H9 (cell line): ENCODE measurements around the gene DHPS. TPM values are rescaled to one million over a fixed set of nuclear protein-coding genes. Genes with fewer than 3 reads are reported as not detected.

Source experiments
- DNase-seq: peaks from one replicate; pipeline ENCODE4 v3.0.0-alpha.2; 2017
- H2AFZ ChIP-seq: one replicate; pipeline ENCODE4 v1.6.1; 2013; ENCODE audit warnings: mild to moderate bottlenecking, low read length, control low read depth, moderate library complexity
- H2AK5ac ChIP-seq: 2 replicates; pipeline ENCODE4 v1.6.1; 2013; ENCODE audit warnings: low read length, control low read depth, mixed read lengths; ENCODE audit not compliant: insufficient read length
- H2BK120ac ChIP-seq: one replicate; pipeline ENCODE4 v1.6.1; 2013; ENCODE audit warnings: low read depth, mild to moderate bottlenecking, low read length, control low read depth, inconsistent platforms; ENCODE audit not compliant: poor library complexity, severe bottlenecking
- H2BK12ac ChIP-seq: 2 replicates; pipeline ENCODE4 v1.6.1; 2013; ENCODE audit warnings: low read length, control low read depth, mixed read lengths, low read depth; ENCODE audit not compliant: insufficient read length
- H2BK15ac ChIP-seq: 2 replicates; pipeline ENCODE4 v1.6.1; 2013; ENCODE audit warnings: low read depth, low read length, control low read depth
- H2BK20ac ChIP-seq: one replicate; pipeline ENCODE4 v1.6.1; 2013; ENCODE audit warnings: low read depth, mild to moderate bottlenecking, low read length, control low read depth, inconsistent platforms; ENCODE audit not compliant: poor library complexity, severe bottlenecking
- H2BK5ac ChIP-seq: 2 replicates; pipeline ENCODE4 v1.6.1; 2013; ENCODE audit warnings: low read length, control low read depth, mixed read lengths; ENCODE audit not compliant: insufficient read length
- H3K14ac ChIP-seq: 2 replicates; pipeline ENCODE4 v1.6.1; 2013; ENCODE audit warnings: low read length, control low read depth; ENCODE audit not compliant: insufficient read depth
- H3K18ac ChIP-seq: 2 replicates; pipeline ENCODE4 v1.6.1; 2013; ENCODE audit warnings: low read depth, mild to moderate bottlenecking, mixed read lengths, low read length, control low read depth; ENCODE audit not compliant: insufficient read length
- H3K23ac ChIP-seq: 2 replicates; pipeline ENCODE4 v1.6.1; 2013; ENCODE audit warnings: low read length, control low read depth, mixed read lengths, low read depth; ENCODE audit not compliant: insufficient read length
- H3K23me2 ChIP-seq: 2 replicates; pipeline ENCODE4 v1.6.1; 2013; ENCODE audit warnings: low read depth, mild to moderate bottlenecking, mixed read lengths, low read length, control low read depth; ENCODE audit not compliant: insufficient read length, poor library complexity, severe bottlenecking
- H3K27ac ChIP-seq: 2 replicates; pipeline ENCODE4 v1.5.1; 2013; ENCODE audit warnings: low read length, control low read depth, mixed read lengths, low read depth; ENCODE audit not compliant: insufficient read length
- H3K27me3 ChIP-seq: 2 replicates; pipeline ENCODE4 v1.6.1; 2013; ENCODE audit warnings: low read length, control low read depth, inconsistent platforms; ENCODE audit not compliant: insufficient read depth
- H3K4ac ChIP-seq: 2 replicates; pipeline ENCODE4 v1.6.1; 2013; ENCODE audit warnings: low read depth, mild to moderate bottlenecking, control low read depth, inconsistent platforms, low read length, moderate library complexity
- H3K4me1 ChIP-seq: 2 replicates; pipeline ENCODE4 v1.6.1; 2013; ENCODE audit warnings: low read length, control low read depth, inconsistent platforms; ENCODE audit not compliant: insufficient read depth
- H3K4me2 ChIP-seq: 2 replicates; pipeline ENCODE4 v1.6.1; 2013; ENCODE audit warnings: low read length, control low read depth, mixed read lengths; ENCODE audit not compliant: insufficient read length, insufficient read depth
- H3K56ac ChIP-seq: 2 replicates; pipeline ENCODE4 v1.6.1; 2013; ENCODE audit warnings: low read depth, mild to moderate bottlenecking, mixed read lengths, low read length, control low read depth; ENCODE audit not compliant: insufficient read length
- H3K79me1 ChIP-seq: 2 replicates; pipeline ENCODE4 v1.6.1; 2013; ENCODE audit warnings: low read depth, mild to moderate bottlenecking, moderate library complexity, low read length, control low read depth, inconsistent platforms; ENCODE audit not compliant: insufficient read depth, poor library complexity, severe bottlenecking
- H3K79me2 ChIP-seq: 2 replicates; pipeline ENCODE4 v1.6.1; 2013; ENCODE audit warnings: low read length, control low read depth, inconsistent platforms; ENCODE audit not compliant: insufficient read depth
- H3K9ac ChIP-seq: 2 replicates; pipeline ENCODE4 v1.6.1; 2013; ENCODE audit warnings: low read length, control low read depth, mixed read lengths; ENCODE audit not compliant: insufficient read length; ENCODE audit errors: extremely low read depth
- H3K9me3 ChIP-seq: one replicate; pipeline ENCODE4 v1.6.1; 2013; ENCODE audit warnings: low read depth, low read length, inconsistent platforms; ENCODE audit not compliant: control insufficient read depth
- H3T11ph ChIP-seq: one replicate; pipeline ENCODE4 v1.6.1; 2013; ENCODE audit warnings: mild to moderate bottlenecking, low read length, control low read depth, inconsistent platforms
- H4K20me1 ChIP-seq: one replicate; pipeline ENCODE4 v1.6.1; 2013; ENCODE audit not compliant: control insufficient read depth, insufficient read length, insufficient read depth
- H4K5ac ChIP-seq: 2 replicates; pipeline ENCODE4 v1.6.1; 2013; ENCODE audit warnings: low read depth, mild to moderate bottlenecking, mixed read lengths, low read length, control low read depth; ENCODE audit not compliant: insufficient read length
- H4K8ac ChIP-seq: replicated peaks from 2 replicates; pipeline ENCODE4 v1.6.1; 2013; ENCODE audit warnings: low read length, control low read depth, mixed read lengths, low read depth; ENCODE audit not compliant: insufficient read length
- H4K91ac ChIP-seq: 2 replicates; pipeline ENCODE4 v1.6.1; 2013; ENCODE audit warnings: low read depth, mild to moderate bottlenecking, moderate library complexity, mixed read lengths, low read length, control low read depth; ENCODE audit not compliant: insufficient read length
- H3K27ac Mint-ChIP-seq, 3 experiments: 2 replicates in 2 of 3; 3 replicates in 1 of 3; pipeline ENCODE4 v1.8.0; 2020 to 2021; ENCODE audit warnings: mixed read lengths in 3 of 3, mild to moderate bottlenecking in 1 of 3, moderate library complexity in 1 of 3
- H3K27me3 Mint-ChIP-seq: 2 replicates; pipeline ENCODE4 v1.8.0; 2021; ENCODE audit warnings: low read depth, mild to moderate bottlenecking, moderate library complexity, mixed read lengths
- H3K36me3 Mint-ChIP-seq, 3 experiments: 2 replicates in 2 of 3; 3 replicates in 1 of 3; pipeline ENCODE4 v1.8.0; 2020 to 2021; ENCODE audit warnings: low read depth in 3 of 3, mixed read lengths in 3 of 3; ENCODE audit not compliant: insufficient read depth in 1 of 3
- H3K4me1 Mint-ChIP-seq, 2 experiments: 2 replicates each; pipeline ENCODE4 v1.8.0; 2020; ENCODE audit warnings: mixed read lengths in 2 of 2
- H3K4me3 Mint-ChIP-seq, 2 experiments: 2 replicates in 1 of 2; 3 replicates in 1 of 2; pipeline ENCODE4 v1.8.0; 2020 to 2021; ENCODE audit warnings: mild to moderate bottlenecking in 2 of 2, mixed read lengths in 2 of 2, moderate library complexity in 1 of 2
- H3K9me3 Mint-ChIP-seq, 2 experiments: 2 replicates in 1 of 2; 3 replicates in 1 of 2; pipeline ENCODE4 v1.8.0; 2020; ENCODE audit warnings: mild to moderate bottlenecking in 2 of 2, mixed read lengths in 2 of 2, moderate library complexity in 1 of 2
- WGBS: extraction: QIAGEN DNeasy Blood & Tissue Kit; methylation state at CpG from one replicate; pipeline ENCODE4 v1.1.7; 2013; ENCODE audit warnings: missing lambda C conversion rate, low lambda C conversion rate, mixed read lengths; ENCODE audit not compliant: insufficient read length; ENCODE audit errors: extremely low coverage; 5-methylcytosine and 5-hydroxymethylcytosine counted together
- total RNA-seq: library from RNA; stranded (reverse); gene quantifications from 2 replicates; pipeline ENCODE4 v1.2.1, GENCODE V29; 2021
- TF ChIP-seq, protein P1 (sequence below): fragments of 200-600 bp; sonication (generic); conservative IDR thresholded peaks from 3 replicates; pipeline ENCODE4 v1.8.0; 2021; ENCODE audit warnings: antibody characterized with exemption, mild to moderate bottlenecking

The DHPS gene
- total RNA-seq, 1 experiment from 2014 or later: 94.9 TPM

DNA sequence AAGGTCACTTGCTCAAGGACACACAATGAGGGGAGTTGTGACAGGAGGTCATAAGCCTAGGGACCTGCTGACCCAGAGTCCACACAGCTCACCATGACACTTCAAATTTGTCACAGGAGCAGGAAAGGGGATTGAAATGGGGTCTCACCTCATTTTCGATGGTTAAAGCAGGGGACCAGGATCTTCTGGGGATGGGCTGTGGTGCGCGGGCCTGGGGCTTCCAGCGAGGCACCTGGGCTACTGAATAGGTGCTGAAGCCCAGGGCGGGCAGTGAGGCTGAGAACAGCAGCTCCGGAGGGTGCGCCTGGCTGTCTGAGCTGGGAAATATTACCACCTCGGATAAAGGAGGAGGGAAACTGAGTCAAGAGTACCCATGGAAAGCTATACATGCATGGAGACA lies 26.1 kb downstream of the DHPS start:
- no peak for DNase-seq
- Histone ChIP-seq H3K79me2 (no peaks in the 10 kb centered on the region; the same call in 1 of the 2 replicates), H2BK120ac (no peak overlapping the region), H2AK5ac (no peak overlapping the region), H2BK20ac (no peak overlapping the region), H3K4me2 (no peak overlapping the region), H4K20me1 (no peaks in the 10 kb centered on the region), H3K4me1 (no peaks in the 10 kb centered on the region), H4K5ac (no peak overlapping the region), H3K18ac (no peak overlapping the region), H3K56ac (no peak overlapping the region), H3K9ac (no peak overlapping the region), H3K14ac (no peak overlapping the region), H2BK5ac (no peak overlapping the region), H3K23ac (no peak overlapping the region), H3T11ph (no peak overlapping the region), H2AFZ (no peak overlapping the region), H3K27me3 (no peaks in the 10 kb centered on the region), H3K4ac (no peak overlapping the region), H3K79me1 (no peaks in the 10 kb centered on the region), H2BK12ac (no peak overlapping the region), H3K9me3 (no peaks in the 10 kb centered on the region), H4K91ac (no peak overlapping the region), H2BK15ac (no peak overlapping the region), H4K8ac (no peak overlapping the region), H3K27ac (no peak overlapping the region), H3K23me2 (no peaks in the 10 kb centered on the region)
- Mint-ChIP-seq H3K27me3 (no peaks in the 10 kb centered on the region), H3K36me3 (peaks cover 30 to 52% (median 38%) of the 10 kb centered on the region in 3 experiments), H3K27ac (no peak overlapping the region), H3K9me3 (peaks cover 0 to 2% of the 10 kb centered on the region in 2 experiments; a peak in 1 of 5 replicates), H3K4me1 (peaks cover 0 to 6% of the 10 kb centered on the region in 2 experiments; a peak in 2 of 4 replicates), H3K4me3 (no peak overlapping the region)
- WGBS: no CpG with 5 or more reads among the region's 8 CpGs
- TF ChIP-seq, protein P1, sequence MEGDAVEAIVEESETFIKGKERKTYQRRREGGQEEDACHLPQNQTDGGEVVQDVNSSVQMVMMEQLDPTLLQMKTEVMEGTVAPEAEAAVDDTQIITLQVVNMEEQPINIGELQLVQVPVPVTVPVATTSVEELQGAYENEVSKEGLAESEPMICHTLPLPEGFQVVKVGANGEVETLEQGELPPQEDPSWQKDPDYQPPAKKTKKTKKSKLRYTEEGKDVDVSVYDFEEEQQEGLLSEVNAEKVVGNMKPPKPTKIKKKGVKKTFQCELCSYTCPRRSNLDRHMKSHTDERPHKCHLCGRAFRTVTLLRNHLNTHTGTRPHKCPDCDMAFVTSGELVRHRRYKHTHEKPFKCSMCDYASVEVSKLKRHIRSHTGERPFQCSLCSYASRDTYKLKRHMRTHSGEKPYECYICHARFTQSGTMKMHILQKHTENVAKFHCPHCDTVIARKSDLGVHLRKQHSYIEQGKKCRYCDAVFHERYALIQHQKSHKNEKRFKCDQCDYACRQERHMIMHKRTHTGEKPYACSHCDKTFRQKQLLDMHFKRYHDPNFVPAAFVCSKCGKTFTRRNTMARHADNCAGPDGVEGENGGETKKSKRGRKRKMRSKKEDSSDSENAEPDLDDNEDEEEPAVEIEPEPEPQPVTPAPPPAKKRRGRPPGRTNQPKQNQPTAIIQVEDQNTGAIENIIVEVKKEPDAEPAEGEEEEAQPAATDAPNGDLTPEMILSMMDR: no peak
